ENCODE measurements around the gene EDAR.

Gene EDAR

DNA sequence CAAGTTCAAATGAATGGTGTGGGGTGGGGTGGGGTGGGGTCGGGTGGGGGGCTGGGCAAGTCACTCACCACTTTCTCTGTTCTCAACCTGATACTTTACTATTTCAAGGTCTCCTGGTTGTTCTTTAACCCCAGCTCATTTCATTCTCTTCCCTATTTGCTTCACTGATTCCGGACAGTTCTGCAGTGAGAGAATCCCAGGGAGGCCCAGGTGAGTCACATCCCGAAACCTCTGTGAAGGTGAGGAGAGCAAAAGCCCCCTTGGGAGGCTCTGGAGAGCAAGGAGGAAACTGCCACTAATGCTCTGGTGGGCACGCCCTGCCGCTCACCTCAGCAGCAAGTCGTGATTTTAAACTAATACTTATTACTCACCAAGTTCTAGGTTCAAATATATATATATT is 8.9 kb downstream of the EDAR start:
- TF ChIP-seq TEAD4 (IDR thresholded peaks at IDR 0.05) (no peak), RAD21 (IDR thresholded peaks at IDR 0.05; ENCODE audit: low read depth) (no peak), YY1 (IDR thresholded peaks at IDR 0.05; ENCODE audit: low read depth) (no peak), CREB1 (IDR thresholded peaks at IDR 0.05; ENCODE audit: low read depth) (no peak), CEBPB (IDR thresholded peaks at IDR 0.05) (no peak), NFIC (IDR thresholded peaks at IDR 0.05) (no peak), ZBTB7A (IDR thresholded peaks at IDR 0.05; ENCODE audit: low read depth) (no peak), EP300 (IDR thresholded peaks at IDR 0.05; ENCODE audit: borderline replicate concordance) (no peak), TAF1 (IDR thresholded peaks at IDR 0.05; ENCODE audit: low read depth) (no peak), EGR1 (IDR thresholded peaks at IDR 0.05) (no peak), FOXM1 (IDR thresholded peaks at IDR 0.05; ENCODE audit: borderline replicate concordance, low read depth) (no peak), TCF12 (IDR thresholded peaks at IDR 0.05; ENCODE audit: low read depth) (no peak)
- TF ChIP-seq, protein P1, sequence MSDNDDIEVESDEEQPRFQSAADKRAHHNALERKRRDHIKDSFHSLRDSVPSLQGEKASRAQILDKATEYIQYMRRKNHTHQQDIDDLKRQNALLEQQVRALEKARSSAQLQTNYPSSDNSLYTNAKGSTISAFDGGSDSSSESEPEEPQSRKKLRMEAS (IDR thresholded peaks at IDR 0.05): no peak
- TF ChIP-seq, protein P2, sequence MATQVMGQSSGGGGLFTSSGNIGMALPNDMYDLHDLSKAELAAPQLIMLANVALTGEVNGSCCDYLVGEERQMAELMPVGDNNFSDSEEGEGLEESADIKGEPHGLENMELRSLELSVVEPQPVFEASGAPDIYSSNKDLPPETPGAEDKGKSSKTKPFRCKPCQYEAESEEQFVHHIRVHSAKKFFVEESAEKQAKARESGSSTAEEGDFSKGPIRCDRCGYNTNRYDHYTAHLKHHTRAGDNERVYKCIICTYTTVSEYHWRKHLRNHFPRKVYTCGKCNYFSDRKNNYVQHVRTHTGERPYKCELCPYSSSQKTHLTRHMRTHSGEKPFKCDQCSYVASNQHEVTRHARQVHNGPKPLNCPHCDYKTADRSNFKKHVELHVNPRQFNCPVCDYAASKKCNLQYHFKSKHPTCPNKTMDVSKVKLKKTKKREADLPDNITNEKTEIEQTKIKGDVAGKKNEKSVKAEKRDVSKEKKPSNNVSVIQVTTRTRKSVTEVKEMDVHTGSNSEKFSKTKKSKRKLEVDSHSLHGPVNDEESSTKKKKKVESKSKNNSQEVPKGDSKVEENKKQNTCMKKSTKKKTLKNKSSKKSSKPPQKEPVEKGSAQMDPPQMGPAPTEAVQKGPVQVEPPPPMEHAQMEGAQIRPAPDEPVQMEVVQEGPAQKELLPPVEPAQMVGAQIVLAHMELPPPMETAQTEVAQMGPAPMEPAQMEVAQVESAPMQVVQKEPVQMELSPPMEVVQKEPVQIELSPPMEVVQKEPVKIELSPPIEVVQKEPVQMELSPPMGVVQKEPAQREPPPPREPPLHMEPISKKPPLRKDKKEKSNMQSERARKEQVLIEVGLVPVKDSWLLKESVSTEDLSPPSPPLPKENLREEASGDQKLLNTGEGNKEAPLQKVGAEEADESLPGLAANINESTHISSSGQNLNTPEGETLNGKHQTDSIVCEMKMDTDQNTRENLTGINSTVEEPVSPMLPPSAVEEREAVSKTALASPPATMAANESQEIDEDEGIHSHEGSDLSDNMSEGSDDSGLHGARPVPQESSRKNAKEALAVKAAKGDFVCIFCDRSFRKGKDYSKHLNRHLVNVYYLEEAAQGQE (IDR thresholded peaks at IDR 0.05; ENCODE audit: low read depth): no peak
- TF ChIP-seq, protein P3, sequence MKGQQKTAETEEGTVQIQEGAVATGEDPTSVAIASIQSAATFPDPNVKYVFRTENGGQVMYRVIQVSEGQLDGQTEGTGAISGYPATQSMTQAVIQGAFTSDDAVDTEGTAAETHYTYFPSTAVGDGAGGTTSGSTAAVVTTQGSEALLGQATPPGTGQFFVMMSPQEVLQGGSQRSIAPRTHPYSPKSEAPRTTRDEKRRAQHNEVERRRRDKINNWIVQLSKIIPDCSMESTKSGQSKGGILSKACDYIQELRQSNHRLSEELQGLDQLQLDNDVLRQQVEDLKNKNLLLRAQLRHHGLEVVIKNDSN (IDR thresholded peaks at IDR 0.05): no peak

DNA sequence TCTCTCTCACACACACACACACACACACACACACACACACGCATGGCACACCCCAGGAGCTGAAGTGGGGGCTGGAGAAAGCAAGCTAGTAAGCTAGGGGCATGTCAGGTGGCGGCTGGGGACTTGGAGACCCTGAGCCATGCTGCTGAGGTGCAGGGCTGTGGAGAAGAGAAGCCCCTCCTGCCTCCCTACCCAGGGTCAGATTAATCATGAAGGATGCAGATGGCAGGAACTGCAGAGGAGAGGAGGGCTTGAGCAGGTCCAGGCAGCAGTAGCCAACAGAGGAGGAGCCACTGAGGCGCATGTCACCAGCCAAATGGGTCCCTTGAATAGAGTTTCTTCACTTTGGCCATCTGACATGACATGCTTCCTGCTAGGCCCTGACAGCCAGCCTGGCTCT is 9.6 kb downstream of the EDAR start:
- TF ChIP-seq CREB1 (IDR thresholded peaks at IDR 0.05; ENCODE audit: low read depth): no peak
- TF ChIP-seq, protein P2 (IDR thresholded peaks at IDR 0.05; ENCODE audit: low read depth): no peak
- TF ChIP-seq RAD21 (IDR thresholded peaks at IDR 0.05; ENCODE audit: low read depth): no peak
- TF ChIP-seq EGR1 (IDR thresholded peaks at IDR 0.05): no peak
- TF ChIP-seq TEAD4 (IDR thresholded peaks at IDR 0.05): no peak
- no peak for TF ChIP-seq TAF1 (IDR thresholded peaks at IDR 0.05; ENCODE audit: low read depth)
- no peak for TF ChIP-seq FOXM1 (IDR thresholded peaks at IDR 0.05; ENCODE audit: borderline replicate concordance, low read depth)
- TF ChIP-seq TCF12 (IDR thresholded peaks at IDR 0.05; ENCODE audit: low read depth): no peak
- no peak for TF ChIP-seq ZBTB7A (IDR thresholded peaks at IDR 0.05; ENCODE audit: low read depth)
- TF ChIP-seq YY1 (IDR thresholded peaks at IDR 0.05; ENCODE audit: low read depth): no peak
- TF ChIP-seq, protein P1 (IDR thresholded peaks at IDR 0.05): no peak
- no peak for TF ChIP-seq CEBPB (IDR thresholded peaks at IDR 0.05)
- no peak for TF ChIP-seq EP300 (IDR thresholded peaks at IDR 0.05; ENCODE audit: borderline replicate concordance)
- TF ChIP-seq NFIC (IDR thresholded peaks at IDR 0.05): no peak
- TF ChIP-seq, protein P3 (IDR thresholded peaks at IDR 0.05): no peak

DNA sequence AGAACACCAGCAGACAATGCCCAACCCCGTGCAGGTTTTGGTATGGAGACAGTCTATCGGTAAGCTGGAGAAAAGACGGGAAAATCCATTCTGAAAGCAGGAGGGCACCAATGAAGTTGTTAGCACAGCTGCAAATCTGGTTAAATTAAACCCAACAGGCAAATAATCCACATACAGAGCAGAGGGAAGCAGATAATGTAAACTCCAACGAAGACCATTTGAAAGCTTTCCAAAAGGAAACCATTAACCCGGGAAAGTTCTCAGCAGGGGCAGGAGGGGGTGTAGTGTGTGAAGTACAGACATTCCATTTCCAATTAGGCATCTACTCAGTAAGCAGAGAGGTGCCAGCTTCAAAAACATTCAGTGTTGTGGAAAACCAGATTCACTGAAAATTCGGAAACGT is 10.3 kb downstream of the EDAR start:
- TF ChIP-seq, protein P2 (IDR thresholded peaks at IDR 0.05; ENCODE audit: low read depth): no peak
- TF ChIP-seq EGR1 (IDR thresholded peaks at IDR 0.05) (no peak), CEBPB (IDR thresholded peaks at IDR 0.05) (no peak)

DNA sequence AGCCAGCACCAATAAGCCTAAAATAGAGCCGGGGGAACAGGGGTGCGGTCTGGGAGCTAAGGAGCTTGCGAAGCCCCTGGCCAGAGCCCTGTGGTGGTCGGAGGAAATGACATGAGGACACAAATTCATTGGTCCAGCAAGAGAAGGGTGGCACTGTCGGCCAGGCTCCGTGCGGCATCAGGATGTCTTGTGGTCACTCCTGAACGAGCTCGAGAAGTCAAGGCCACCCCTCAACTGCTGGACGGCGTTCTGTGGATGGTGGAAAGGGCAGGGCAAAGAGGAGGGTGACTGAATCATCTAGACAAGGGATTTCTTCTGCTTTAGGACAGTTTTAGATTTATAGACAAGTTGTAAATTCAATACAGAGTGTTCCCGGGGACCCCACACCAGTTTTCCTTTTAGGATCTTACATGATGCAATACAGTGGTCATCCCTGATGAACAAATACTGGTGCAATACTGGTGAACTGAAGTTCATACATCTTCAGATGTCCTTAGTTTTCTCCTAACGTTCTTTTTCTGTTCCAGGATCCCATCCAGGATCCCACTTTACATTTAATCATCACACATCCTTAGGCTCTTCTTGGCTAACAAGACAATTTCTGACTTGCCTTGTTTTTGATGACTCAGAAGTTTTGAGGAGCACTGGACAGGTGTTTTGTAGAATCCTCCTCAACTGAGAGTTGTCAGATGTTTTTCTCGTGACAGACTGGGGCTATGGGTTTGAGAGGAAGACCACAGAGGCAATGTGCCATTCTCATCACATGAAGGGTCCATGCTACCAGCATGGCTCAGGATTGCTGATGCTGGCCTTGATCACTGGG is 13.2 kb downstream of the EDAR start:
- TF ChIP-seq CEBPB (IDR thresholded peaks at IDR 0.05) (no peak), YY1 (IDR thresholded peaks at IDR 0.05; ENCODE audit: low read depth) (no peak), FOXM1 (IDR thresholded peaks at IDR 0.05; ENCODE audit: borderline replicate concordance, low read depth) (no peak), CREB1 (IDR thresholded peaks at IDR 0.05; ENCODE audit: low read depth) (no peak), NFIC (IDR thresholded peaks at IDR 0.05) (no peak), TEAD4 (IDR thresholded peaks at IDR 0.05) (no peak), EP300 (IDR thresholded peaks at IDR 0.05; ENCODE audit: borderline replicate concordance) (no peak), TCF12 (IDR thresholded peaks at IDR 0.05; ENCODE audit: low read depth) (no peak)
- TF ChIP-seq, protein P2 (IDR thresholded peaks at IDR 0.05; ENCODE audit: low read depth): no peak

Measured in Ishikawa (cell line).